K562 (cell line): Measurements from ENCODE around the gene CDT1. TPM values are rescaled to one million over a fixed set of nuclear protein-coding genes. Genes with fewer than 3 reads are reported as not detected.

Experiments
- ARHGAP35 ChIP-seq: fragments of 450-650 bp; IDR thresholded peaks from 2 replicates; pipeline ENCODE4 v1.6.1; 2018; ENCODE audit not compliant: partially characterized antibody
- BRD4 ChIP-seq: fragments of 200-600 bp; sonication (generic); IDR thresholded peaks from 2 replicates; pipeline ENCODE4 v1.6.1; 2017; ENCODE audit warnings: inconsistent platforms
- ETV5 ChIP-seq: sonication (generic); formaldehyde crosslinking; IDR thresholded peaks from 2 replicates; pipeline ENCODE4 v1.4.0; 2020; ENCODE audit warnings: low read depth, mild to moderate bottlenecking, missing genetic modification reagents
- ETV6 ChIP-seq, 3 experiments: fragments of 150-350 bp in 1 of 3; sonication (generic) in 1 of 3; formaldehyde crosslinking in 1 of 3; IDR thresholded peaks; 2 replicates each; pipeline versions ENCODE4 v1.6.1 to v1.8.0; 2014 to 2022; ENCODE audit warnings: borderline replicate concordance in 2 of 3, low read depth in 2 of 3, antibody characterized with exemption in 1 of 3, low read length in 1 of 3, mild to moderate bottlenecking in 1 of 3, missing genetic modification reagents in 1 of 3
- ID3 ChIP-seq, 2 experiments: fragments of 250-450 bp in 1 of 2; fragments of 450-650 bp in 1 of 2; sonication (Bioruptor Pico) in 1 of 2; IDR thresholded peaks; 2 replicates each; pipeline versions ENCODE4 v1.6.1 to v1.8.0; 2016 to 2021; ENCODE audit warnings: mild to moderate bottlenecking in 2 of 2, moderate library complexity in 2 of 2, missing compliant biosample characterization in 1 of 2, missing genetic modification characterization in 1 of 2
- MTA2 ChIP-seq: fragments of 450-650 bp; IDR thresholded peaks from 2 replicates; pipeline ENCODE4 v1.6.1; 2016; ENCODE audit warnings: low read depth
- POLR2G ChIP-seq: fragments of 200-400 bp; formaldehyde crosslinking; IDR thresholded peaks from 2 replicates; pipeline ENCODE4 v1.6.1; 2017; ENCODE audit warnings: low read depth, mild to moderate bottlenecking, antibody characterized with exemption, low read length, moderate library complexity
- STAG1 ChIP-seq: sonication (generic); formaldehyde crosslinking; IDR thresholded peaks from 2 replicates; pipeline ENCODE4 v1.5.0; 2020; ENCODE audit warnings: missing genetic modification reagents, borderline replicate concordance
- TCF15 ChIP-seq: fragments of 250-450 bp; sonication (Bioruptor Pico); IDR thresholded peaks from 2 replicates; pipeline ENCODE4 v1.8.0; 2022; ENCODE audit warnings: moderate library complexity, mild to moderate bottlenecking, inconsistent platforms
- TCF7 ChIP-seq: sonication (generic); IDR thresholded peaks from 2 replicates; pipeline ENCODE4 v1.6.1; 2016; ENCODE audit warnings: antibody characterized with exemption, borderline replicate concordance
- TFAP4 ChIP-seq: sonication (generic); formaldehyde crosslinking; IDR thresholded peaks from 2 replicates; pipeline ENCODE4 v1.8.0; 2022; ENCODE audit warnings: missing genetic modification reagents, mild to moderate bottlenecking, moderate library complexity, borderline replicate concordance
- ZNF12 ChIP-seq: sonication (generic); formaldehyde crosslinking; IDR thresholded peaks from 2 replicates; pipeline ENCODE4 v1.4.0; 2020; ENCODE audit warnings: mild to moderate bottlenecking, missing genetic modification reagents
- polyA plus RNA-seq, 8 experiments: library from polyadenylated mRNA; depleted of rRNA in 4 of 8; stranded (reverse) in 5 of 8; unstranded in 3 of 8; fragments of >200 nt; fragmentation: Nextera tagmentation in 2 of 8; fragmentation: Illumina TruSeq in 1 of 8; extraction: Ambion mirVana in 2 of 8; extraction: Trizol in 1 of 8; gene quantifications; 2 replicates each; pipeline versions ENCODE4 v1.2.1 to v1.2.3, GENCODE V29; 2011 to 2014; ENCODE audit warnings: inconsistent platforms in 1 of 8, missing spikeins in 1 of 8
- total RNA-seq, 7 experiments: library from RNA; depleted of rRNA in 6 of 7; stranded (reverse); fragments of >200 nt in 6 of 7; fragmentation: Illumina TruSeq in 2 of 7; extraction: Trizol in 2 of 7; gene quantifications; 2 replicates each; pipeline versions ENCODE4 v1.2.1 to v1.2.3, GENCODE V29; 2011 to 2021; ENCODE audit warnings: low replicate concordance in 1 of 7
- TF ChIP-seq, protein P1 (sequence below), 3 experiments: fragments of 200-800 bp in 1 of 3; fragments of 250-450 bp in 1 of 3; fragments of 450-650 bp in 1 of 3; sonication (Bioruptor Pico) in 1 of 3; sonication (Bioruptor generic) in 1 of 3; formaldehyde crosslinking in 1 of 3; IDR thresholded peaks; 2 replicates each; pipeline versions ENCODE4 v1.6.1 to v1.8.0; 2016 to 2022; ENCODE audit warnings: mild to moderate bottlenecking in 2 of 3, missing genetic modification characterization in 2 of 3, missing compliant biosample characterization in 1 of 3, moderate library complexity in 1 of 3
- TF ChIP-seq, protein P2 (sequence below): sonication (generic); formaldehyde crosslinking; IDR thresholded peaks from 2 replicates; pipeline ENCODE4 v1.5.0; 2020; ENCODE audit warnings: missing genetic modification reagents

The CDT1 gene
- total and polyA plus RNA-seq, 9 of the 15 experiments (the other 6 are each of a cell fraction or from before 2014, with no cell fraction given) = 0.92 to 178 (median 14.2) TPM

- TF ChIP-seq, protein P1, sequence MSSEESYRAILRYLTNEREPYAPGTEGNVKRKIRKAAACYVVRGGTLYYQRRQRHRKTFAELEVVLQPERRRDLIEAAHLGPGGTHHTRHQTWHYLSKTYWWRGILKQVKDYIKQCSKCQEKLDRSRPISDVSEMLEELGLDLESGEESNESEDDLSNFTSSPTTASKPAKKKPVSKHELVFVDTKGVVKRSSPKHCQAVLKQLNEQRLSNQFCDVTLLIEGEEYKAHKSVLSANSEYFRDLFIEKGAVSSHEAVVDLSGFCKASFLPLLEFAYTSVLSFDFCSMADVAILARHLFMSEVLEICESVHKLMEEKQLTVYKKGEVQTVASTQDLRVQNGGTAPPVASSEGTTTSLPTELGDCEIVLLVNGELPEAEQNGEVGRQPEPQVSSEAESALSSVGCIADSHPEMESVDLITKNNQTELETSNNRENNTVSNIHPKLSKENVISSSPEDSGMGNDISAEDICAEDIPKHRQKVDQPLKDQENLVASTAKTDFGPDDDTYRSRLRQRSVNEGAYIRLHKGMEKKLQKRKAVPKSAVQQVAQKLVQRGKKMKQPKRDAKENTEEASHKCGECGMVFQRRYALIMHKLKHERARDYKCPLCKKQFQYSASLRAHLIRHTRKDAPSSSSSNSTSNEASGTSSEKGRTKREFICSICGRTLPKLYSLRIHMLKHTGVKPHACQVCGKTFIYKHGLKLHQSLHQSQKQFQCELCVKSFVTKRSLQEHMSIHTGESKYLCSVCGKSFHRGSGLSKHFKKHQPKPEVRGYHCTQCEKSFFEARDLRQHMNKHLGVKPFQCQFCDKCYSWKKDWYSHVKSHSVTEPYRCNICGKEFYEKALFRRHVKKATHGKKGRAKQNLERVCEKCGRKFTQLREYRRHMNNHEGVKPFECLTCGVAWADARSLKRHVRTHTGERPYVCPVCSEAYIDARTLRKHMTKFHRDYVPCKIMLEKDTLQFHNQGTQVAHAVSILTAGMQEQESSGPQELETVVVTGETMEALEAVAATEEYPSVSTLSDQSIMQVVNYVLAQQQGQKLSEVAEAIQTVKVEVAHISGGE (CRISPR knock-in tag; IDR thresholded peaks at IDR 0.05) = 0 out of 6 replicates have a peak, but pooled peaks of 1 of the 3 experiments have one; percentile 18
- TF ChIP-seq BRD4 (no peak), ETV5 (no peak), ID3 (CRISPR knock-in tag; IDR thresholded peaks at IDR 0.05) (0 out of 2 replicates have a peak, but pooled peaks have one; percentile 6), ID3 (tag; IDR thresholded peaks at IDR 0.05) (no peak; the same call in 1 of the 2 replicates), ARHGAP35 (peak; percentile 27), ZNF12 (CRISPR knock-in tag) (no peak), TCF7 (no peak), ETV6 (IDR thresholded peaks at IDR 0.05; ENCODE audit: borderline replicate concordance in 1 of 2, low read depth in 2 of 2, low read length in 1 of 2) (no peak), ETV6 (CRISPR knock-in tag; IDR thresholded peaks at IDR 0.05; ENCODE audit: borderline replicate concordance) (no peak), TCF15 (CRISPR knock-in tag) (no peak), TFAP4 (CRISPR knock-in tag) (no peak; the same call in 1 of the 2 replicates), POLR2G (peak; percentile 71), MTA2 (no peak), STAG1 (CRISPR knock-in tag) (0 out of 2 replicates have a peak, but pooled peaks have one; percentile 10)
- TF ChIP-seq, protein P2, sequence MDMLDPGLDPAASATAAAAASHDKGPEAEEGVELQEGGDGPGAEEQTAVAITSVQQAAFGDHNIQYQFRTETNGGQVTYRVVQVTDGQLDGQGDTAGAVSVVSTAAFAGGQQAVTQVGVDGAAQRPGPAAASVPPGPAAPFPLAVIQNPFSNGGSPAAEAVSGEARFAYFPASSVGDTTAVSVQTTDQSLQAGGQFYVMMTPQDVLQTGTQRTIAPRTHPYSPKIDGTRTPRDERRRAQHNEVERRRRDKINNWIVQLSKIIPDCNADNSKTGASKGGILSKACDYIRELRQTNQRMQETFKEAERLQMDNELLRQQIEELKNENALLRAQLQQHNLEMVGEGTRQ = peak; percentile 35
Measured at GRCh38 chr16:88772871-88773811, 30.4 kb upstream of the CDT1 start (continued).
